Left ventricle myocardium inferior (tissue), 1 donor: ENCODE data around the gene ACACA. TPM values are rescaled to one million over a fixed set of nuclear protein-coding genes. Genes with fewer than 3 reads are reported as not detected.

Source experiments
- DNase-seq: peaks from one replicate; pipeline ENCODE4 v3.0.0-alpha.2; 2020
- H3K27ac ChIP-seq: fragments of 200-600 bp; replicated peaks from 2 replicates; pipeline ENCODE4 v1.8.0; 2021
- H3K27me3 ChIP-seq: fragments of 200-600 bp; 2 replicates; pipeline ENCODE4 v1.8.0; 2021; ENCODE audit warnings: low read depth
- H3K36me3 ChIP-seq: fragments of 200-600 bp; 2 replicates; pipeline ENCODE4 v1.8.0; 2021
- H3K4me1 ChIP-seq: fragments of 200-600 bp; 2 replicates; pipeline ENCODE4 v1.8.0; 2021
- H3K4me3 ChIP-seq: fragments of 200-600 bp; 2 replicates; pipeline ENCODE4 v1.8.0; 2021; ENCODE audit warnings: mild to moderate bottlenecking, moderate library complexity
- H3K9me3 ChIP-seq: fragments of 200-600 bp; replicated peaks from 2 replicates; pipeline ENCODE4 v1.8.0; 2021
- CTCF ChIP-seq: fragments of 200-600 bp; IDR thresholded peaks from 2 replicates; pipeline ENCODE4 v1.8.0; 2021; ENCODE audit warnings: antibody characterized with exemption, mild to moderate bottlenecking, borderline replicate concordance
- intact Hi-C: fragments of 100-400 bp; cut with micrococcal nuclease; formaldehyde crosslinking; loops from one replicate; pipeline ENCODE4 v1.11.0; 2022
- total RNA-seq: library from RNA; stranded (reverse); fragmentation: NEBNext Ultra II Directional; extraction: Animal tissue kit (Norgen Biotek cat#: 25700); gene quantifications from one replicate; pipeline ENCODE4 v1.2.1, GENCODE V29; 2021
- donor health status: DM: no; HTN: yes; CAD: no; lungs with severe emphysema.

ACACA gene
- total RNA-seq, 1 donor from 2014 or later = 16.2 TPM

- Histone ChIP-seq H3K27ac (no peak overlapping the region), H3K36me3 (no peaks in the 10 kb centered on the region), H3K4me1 (no peaks in the 10 kb centered on the region), H3K27me3 (no peaks in the 10 kb centered on the region), H3K9me3 (no peaks in the 10 kb centered on the region), H3K4me3 (no peak overlapping the region)
- TF ChIP-seq CTCF = no peak
- intact Hi-C loops = no loop called here
- DNase-seq = no peak
Observed at GRCh38 chr17:37292429-37293139, 114.1 kb downstream of the ACACA start.

- no peaks in the 10 kb centered on the region for H3K36me3 ChIP-seq
- no peak overlapping the region for H3K4me3 ChIP-seq
- no peaks in the 10 kb centered on the region for H3K27me3 ChIP-seq
- no peak overlapping the region for H3K27ac ChIP-seq
- intact Hi-C loops = no loop called here
- DNase-seq = no peak
- H3K4me1 ChIP-seq = no peaks in the 10 kb centered on the region
- TF ChIP-seq CTCF = no peak
- no peaks in the 10 kb centered on the region for H3K9me3 ChIP-seq
Observed at GRCh38 chr17:37291351-37291750, 115.3 kb downstream of the ACACA start.

- intact Hi-C loops = no loop called here
- no peak for DNase-seq
- Histone ChIP-seq H3K9me3 (no peaks in the 10 kb centered on the region), H3K4me3 (no peak overlapping the region), H3K4me1 (no peaks in the 10 kb centered on the region), H3K27me3 (no peaks in the 10 kb centered on the region), H3K27ac (no peak overlapping the region), H3K36me3 (peaks cover 1% of the 10 kb centered on the region)
- TF ChIP-seq CTCF = no peak
Observed at GRCh38 chr17:37286430-37286829, 120.2 kb downstream of the ACACA start.

- H3K27ac ChIP-seq = no peak overlapping the region
- intact Hi-C loops = no loop called here
- peaks cover 7% of the 10 kb centered on the region for H3K36me3 ChIP-seq
- no peaks in the 10 kb centered on the region for H3K9me3 ChIP-seq
- no peak for TF ChIP-seq CTCF
- no peak overlapping the region for H3K4me3 ChIP-seq
- no peaks in the 10 kb centered on the region for H3K27me3 ChIP-seq
- DNase-seq = no peak
- no peaks in the 10 kb centered on the region for H3K4me1 ChIP-seq
Observed at GRCh38 chr17:37284191-37284590, 122.4 kb downstream of the ACACA start.

GRCh38 chr17:37283414-37283961 lies 123.1 kb downstream of the ACACA start:
- DNase-seq = no peak
- no peak overlapping the region for H3K27ac ChIP-seq
- no peak overlapping the region for H3K4me3 ChIP-seq
- no peaks in the 10 kb centered on the region for H3K4me1 ChIP-seq
- peaks cover 7% of the 10 kb centered on the region for H3K36me3 ChIP-seq
- intact Hi-C loops = no loop called here
- TF ChIP-seq CTCF = no peak
- H3K27me3 ChIP-seq = no peaks in the 10 kb centered on the region
- H3K9me3 ChIP-seq = no peaks in the 10 kb centered on the region
